Pancreas (tissue), 10 donors: ENCODE data around the gene RPS25. TPM values are rescaled to one million over a fixed set of nuclear protein-coding genes. Genes with fewer than 3 reads are reported as not detected.

Experiments used
- ATAC-seq, 4 donors: fragments of 200-7000 bp; cut with Tn5 transposase; one replicate each; pipeline versions ENCODE4 v1.8.0 to v1.9.1; 2020; ENCODE audit warnings: mild to moderate bottlenecking in 4 of 4, moderate library complexity in 4 of 4
- DNase-seq, 6 donors: peaks; one replicate each; pipeline ENCODE4 v3.0.0-alpha.2; 2020
- FAIRE-seq: peaks from 2 replicates; lab custom pipeline; 2012; peaks lifted over from hg19 to GRCh38; lab: Jason Lieb, UNC
- H3K27ac ChIP-seq, 4 donors: fragments of 200-600 bp; sonication (generic); 1 replicate in 3 of 4; 2 replicates in 1 of 4; pipeline versions ENCODE4 v1.5.0 to v1.8.0; 2020
- H3K27me3 ChIP-seq, 4 donors: fragments of 200-600 bp; one replicate each; pipeline ENCODE4 v1.8.0; 2021
- H3K36me3 ChIP-seq, 3 donors: fragments of 200-600 bp; sonication (generic) in 1 of 3; one replicate each; pipeline versions ENCODE4 v1.5.0 to v1.8.0; 2020 to 2021
- H3K4me1 ChIP-seq, 3 donors: fragments of 200-600 bp; one replicate each; pipeline ENCODE4 v1.8.0; 2021
- H3K4me3 ChIP-seq, 4 donors: fragments of 200-600 bp; sonication (generic) in 2 of 4; one replicate each; pipeline versions ENCODE4 v1.5.0 to v1.8.0; 2020 to 2021
- H3K9me3 ChIP-seq, 4 donors: fragments of 200-600 bp; one replicate each; pipeline ENCODE4 v1.8.0; 2021
- CTCF ChIP-seq, 4 donors: fragments of 200-600 bp; sonication (generic) in 3 of 4; IDR thresholded peaks; one replicate each; pipeline versions ENCODE4 v1.5.0 to v1.8.0; 2021; ENCODE audit warnings: antibody characterized with exemption in 4 of 4
- WGBS, 2 donors: extraction: QIAGEN DNeasy Blood & Tissue Kit; methylation state at CpG; one replicate each; pipeline ENCODE4 v1.1.7; 2013; 5-methylcytosine and 5-hydroxymethylcytosine counted together
- intact Hi-C, 3 donors: fragments of 100-400 bp; cut with DNase I; formaldehyde crosslinking; loops; one replicate each; pipeline versions ENCODE4 v1.11.1 to v1.14.2; 2022
- polyA plus RNA-seq, 2 donors: library from polyadenylated mRNA; stranded (reverse); fragments of 200-250 nt; gene quantifications; one replicate each; pipeline ENCODE4 v1.2.3, GENCODE V29; 2013
- total RNA-seq, 6 donors: library from RNA; stranded (reverse); fragmentation: NEBNext Ultra II Directional in 4 of 6; extraction: Animal tissue kit (Norgen Biotek cat#: 25700) in 4 of 6; gene quantifications; one replicate each; pipeline versions ENCODE4 v1.2.1 to v1.2.4, GENCODE V29; 2021 to 2023
- donor health status: healthy with polysubstance abuse.
- donor health status: DM: no; HTN: no; CAD: no; lungs with moderate emphysema.
- donor health status: DM: no; HTN: no; CAD: no.
- donor health status: control.
- donor health status: control.
- donor health status: Bipolar disorder and iron deficiency.
- donor health status: DM: yes; HTN: yes; CAD: no.
- donor health status: DM: no; HTN: no; CAD: no.
- donor health status: DM: no; HTN: no; CAD: no.
- donor health status: DM: yes; HTN: yes; CAD: no.

The RPS25 gene
- total and polyA plus RNA-seq, 8 donors, result 536 to 1,472 (median 742) TPM

GRCh38 chr11:119048644-119049043, 30.5 kb upstream of the RPS25 start:
- Histone ChIP-seq H3K4me1 (no peaks in the 10 kb centered on the region), H3K9me3 (no peaks in the 10 kb centered on the region), H3K36me3 (peaks cover 9 to 82% (median 50%) of the 10 kb centered on the region in 3 donors), H3K27me3 (no peaks in the 10 kb centered on the region), H3K4me3 (no peak overlapping the region), H3K27ac (no peak overlapping the region)
- DNase-seq (peak in 1 of 6 donors; percentile 42), ATAC-seq (no peak), FAIRE-seq (no peak)
- 92 to 93% methylated on average over 9 of the region's 9 CpGs for WGBS, 2 donors
- intact Hi-C loops, result no loop called here
- no peak for TF ChIP-seq CTCF (IDR thresholded peaks at IDR 0.05)

GRCh38 chr11:119047205-119047604, 29.1 kb upstream of the RPS25 start:
- Histone ChIP-seq H3K4me3 (no peak overlapping the region), H3K9me3 (no peaks in the 10 kb centered on the region), H3K36me3 (peaks cover 6 to 69% (median 43%) of the 10 kb centered on the region in 3 donors), H3K27me3 (no peaks in the 10 kb centered on the region), H3K27ac (no peak overlapping the region), H3K4me1 (no peaks in the 10 kb centered on the region)
- DNase-seq, result peak in 1 of 6 donors; percentile 13
- intact Hi-C loops, result no loop called here
- no peak for TF ChIP-seq CTCF (IDR thresholded peaks at IDR 0.05)
- ATAC-seq, result no peak
- no peak for FAIRE-seq
- 93 to 95% methylated on average over 6 of the region's 6 CpGs for WGBS, 2 donors

- FAIRE-seq, result no peak
- H3K36me3 ChIP-seq, result peaks cover 6 to 61% (median 37%) of the 10 kb centered on the region in 3 donors
- 94 to 96% methylated on average over 6 of the region's 6 CpGs for WGBS, 2 donors
Measured at GRCh38 chr11:119046489-119046888, 28.3 kb upstream of the RPS25 start.

GRCh38 chr11:119044708-119045107, 26.6 kb upstream of the RPS25 start:
- H3K4me3 ChIP-seq, result no peak overlapping the region
- intact Hi-C loops, result no loop called here
- H3K36me3 ChIP-seq, result peaks cover 2 to 47% (median 31%) of the 10 kb centered on the region in 3 donors
- H3K27me3 ChIP-seq, result no peaks in the 10 kb centered on the region
- no peak overlapping the region for H3K27ac ChIP-seq
- no peaks in the 10 kb centered on the region for H3K9me3 ChIP-seq
- H3K4me1 ChIP-seq, result no peaks in the 10 kb centered on the region
- FAIRE-seq (no peak), ATAC-seq (no peak), DNase-seq (no peak)
- no peak for TF ChIP-seq CTCF (IDR thresholded peaks at IDR 0.05)
- 76 to 93% methylated on average over 6 of the region's 6 CpGs for WGBS, 2 donors

More at GRCh38 chr11:119046489-119046888, 28.3 kb upstream of the RPS25 start:
- Histone ChIP-seq H3K27ac (no peak overlapping the region), H3K27me3 (no peaks in the 10 kb centered on the region), H3K4me1 (no peaks in the 10 kb centered on the region), H3K9me3 (no peaks in the 10 kb centered on the region), H3K4me3 (no peak overlapping the region)
- intact Hi-C loops, result no loop called here
- ATAC-seq (no peak), DNase-seq (no peak)
- TF ChIP-seq CTCF (IDR thresholded peaks at IDR 0.05), result no peak

GRCh38 chr11:119042927-119043326, 24.8 kb upstream of the RPS25 start:
- Histone ChIP-seq H3K9me3 (no peaks in the 10 kb centered on the region), H3K4me3 (no peak overlapping the region), H3K36me3 (peaks cover 2 to 31% (median 13%) of the 10 kb centered on the region in 3 donors), H3K27me3 (no peaks in the 10 kb centered on the region), H3K4me1 (no peaks in the 10 kb centered on the region), H3K27ac (no peak overlapping the region)
- no peak for ATAC-seq
- intact Hi-C loops, result no loop called here
- peak in 1 of 6 donors; percentile 9 for DNase-seq
- TF ChIP-seq CTCF (IDR thresholded peaks at IDR 0.05), result no peak
- no peak for FAIRE-seq
- 79 to 85% methylated on average over 9 of the region's 9 CpGs for WGBS, 2 donors
